ENCODE data around the gene KRT8. TPM values are rescaled to one million over a fixed set of nuclear protein-coding genes. Genes with fewer than 3 reads are reported as not detected.

The KRT8 gene
- total RNA-seq, 1 experiment from 2014 or later, result 3,725 TPM

DNA sequence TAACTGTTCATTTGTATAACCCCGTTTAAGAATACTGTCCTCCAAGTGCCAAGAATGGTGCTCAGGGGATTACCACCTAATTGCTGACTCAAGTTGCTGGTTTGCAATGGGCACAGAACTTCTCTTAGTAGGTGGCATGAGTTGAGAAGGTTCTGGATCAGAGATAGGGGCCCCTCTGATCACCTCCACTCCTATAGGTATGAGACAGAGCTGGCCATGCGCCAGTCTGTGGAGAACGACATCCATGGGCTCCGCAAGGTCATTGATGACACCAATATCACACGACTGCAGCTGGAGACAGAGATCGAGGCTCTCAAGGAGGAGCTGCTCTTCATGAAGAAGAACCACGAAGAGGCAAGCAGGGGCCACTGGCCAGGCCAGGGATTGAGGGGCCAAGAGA, 45.7 kb upstream of the KRT8 start:
- H3K4me1 Mint-ChIP-seq (ENCODE audit: low read depth, unreplicated experiment), result peaks cover 20% of the 10 kb centered on the region
- TF ChIP-seq, protein P1, sequence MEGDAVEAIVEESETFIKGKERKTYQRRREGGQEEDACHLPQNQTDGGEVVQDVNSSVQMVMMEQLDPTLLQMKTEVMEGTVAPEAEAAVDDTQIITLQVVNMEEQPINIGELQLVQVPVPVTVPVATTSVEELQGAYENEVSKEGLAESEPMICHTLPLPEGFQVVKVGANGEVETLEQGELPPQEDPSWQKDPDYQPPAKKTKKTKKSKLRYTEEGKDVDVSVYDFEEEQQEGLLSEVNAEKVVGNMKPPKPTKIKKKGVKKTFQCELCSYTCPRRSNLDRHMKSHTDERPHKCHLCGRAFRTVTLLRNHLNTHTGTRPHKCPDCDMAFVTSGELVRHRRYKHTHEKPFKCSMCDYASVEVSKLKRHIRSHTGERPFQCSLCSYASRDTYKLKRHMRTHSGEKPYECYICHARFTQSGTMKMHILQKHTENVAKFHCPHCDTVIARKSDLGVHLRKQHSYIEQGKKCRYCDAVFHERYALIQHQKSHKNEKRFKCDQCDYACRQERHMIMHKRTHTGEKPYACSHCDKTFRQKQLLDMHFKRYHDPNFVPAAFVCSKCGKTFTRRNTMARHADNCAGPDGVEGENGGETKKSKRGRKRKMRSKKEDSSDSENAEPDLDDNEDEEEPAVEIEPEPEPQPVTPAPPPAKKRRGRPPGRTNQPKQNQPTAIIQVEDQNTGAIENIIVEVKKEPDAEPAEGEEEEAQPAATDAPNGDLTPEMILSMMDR (IDR thresholded peaks at IDR 0.05; ENCODE audit: insufficient read depth in 1 of 2, low read depth in 1 of 2, low read length in 1 of 2, severe bottlenecking in 1 of 2, unreplicated experiment in 1 of 2), result no peak
- no peak for DNase-seq

DNA sequence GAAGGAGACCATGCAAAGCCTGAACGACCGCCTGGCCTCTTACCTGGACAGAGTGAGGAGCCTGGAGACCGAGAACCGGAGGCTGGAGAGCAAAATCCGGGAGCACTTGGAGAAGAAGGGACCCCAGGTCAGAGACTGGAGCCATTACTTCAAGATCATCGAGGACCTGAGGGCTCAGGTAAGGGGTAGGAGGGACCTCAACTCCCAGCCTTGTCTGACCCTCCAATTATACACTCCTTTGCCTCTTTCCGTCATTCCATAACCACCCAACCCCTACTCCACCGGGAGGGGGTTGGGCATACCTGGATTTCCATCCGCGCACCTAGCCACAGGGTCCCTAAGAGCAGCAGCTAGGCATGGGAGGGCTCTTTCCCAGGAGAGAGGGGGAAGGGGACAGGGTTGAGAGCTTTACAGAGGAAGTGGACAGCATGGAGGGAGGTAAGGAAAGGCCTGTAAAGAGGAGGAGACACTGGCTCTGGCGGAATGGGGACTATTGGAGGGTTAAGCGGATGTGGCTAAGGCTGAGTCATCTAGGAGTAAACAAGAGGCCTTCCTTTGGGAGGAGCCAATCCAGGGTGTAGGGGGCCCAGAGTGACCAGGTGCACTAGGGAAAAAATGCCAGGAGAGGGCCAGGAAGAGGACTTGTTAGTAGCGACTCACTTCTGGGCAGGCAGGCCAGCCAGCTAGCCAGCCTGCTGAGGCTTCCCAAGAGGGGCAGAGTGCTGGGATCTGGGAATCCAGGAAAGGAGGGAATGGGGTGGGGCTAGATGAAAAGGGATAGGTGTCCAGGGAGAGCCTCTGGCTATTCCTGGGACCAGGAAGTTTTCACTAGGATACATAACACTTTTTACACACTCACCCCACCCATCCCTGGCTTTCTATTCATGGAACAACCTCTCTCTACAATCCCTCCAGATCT, 44.8 kb upstream of the KRT8 start:
- peak overlapping the region; percentile 72 for H3K4me3 ChIP-seq (ENCODE audit: low read depth, low read length)
- no peaks in the 10 kb centered on the region for H3K9me3 Mint-ChIP-seq (ENCODE audit: unreplicated experiment)
- intact Hi-C loops (cut with micrococcal nuclease; ENCODE audit: unreplicated experiment), result loop anchor here (1.0 kb wide), 1 partner anchor 44 kb away; the partner anchor contains the start of gene KRT8
- peak overlapping the region; percentile 99 for H3K27ac Mint-ChIP-seq (ENCODE audit: unreplicated experiment)
- CTCF ChIA-PET, result interaction anchor here (0.7 to 1.2 kb wide), 2 partner anchors 20 to 45 kb away, joined by 3 to 8 read pairs; partner anchors contain the start of gene KRT8
- H3K36me3 Mint-ChIP-seq (ENCODE audit: insufficient read depth, unreplicated experiment), result peaks cover 86% of the 10 kb centered on the region
- peaks cover 29% of the 10 kb centered on the region for H3K4me1 Mint-ChIP-seq (ENCODE audit: low read depth, unreplicated experiment)
- TF ChIP-seq, protein P1 (IDR thresholded peaks at IDR 0.05; ENCODE audit: insufficient read depth in 1 of 2, low read depth in 1 of 2, low read length in 1 of 2, severe bottlenecking in 1 of 2, unreplicated experiment in 1 of 2), result no peak
- no peaks in the 10 kb centered on the region for H3K9me3 ChIP-seq
- peak overlapping the region; percentile 89 for H3K4me3 Mint-ChIP-seq (ENCODE audit: unreplicated experiment)
- H3K4me1 ChIP-seq, result peaks cover 50% of the 10 kb centered on the region
- no peaks in the 10 kb centered on the region for H3K27me3 Mint-ChIP-seq (ENCODE audit: insufficient read depth, unreplicated experiment)
- peak; percentile 77 to 83 for DNase-seq
- no peaks in the 10 kb centered on the region for H3K27me3 ChIP-seq (replicated peaks; ENCODE audit: control insufficient read depth, insufficient read depth, low read length)
- peaks cover 17% of the 10 kb centered on the region for H3K36me3 ChIP-seq (ENCODE audit: control insufficient read depth, insufficient read depth, low read length)
- POLR2A ChIA-PET, result interaction anchor here (0.5 to 12.2 kb wide), 12 partner anchors 17 to 65 kb away, joined by 3 to 457 read pairs (median 5); partner anchors contain the start of genes EIF4B and KRT8
- BruUV-seq (replicated peaks), result TSS peak; percentile 62

More for the DNA sequence above, 45.7 kb upstream of the KRT8 start:
- Histone ChIP-seq H3K4me3 (ENCODE audit: low read depth, low read length) (peak overlapping the region; percentile 72), H3K4me1 (peaks cover 43% of the 10 kb centered on the region), H3K27me3 (replicated peaks; ENCODE audit: control insufficient read depth, insufficient read depth, low read length) (no peaks in the 10 kb centered on the region), H3K9me3 (no peaks in the 10 kb centered on the region), H3K36me3 (ENCODE audit: control insufficient read depth, insufficient read depth, low read length) (peaks cover 17% of the 10 kb centered on the region)
- peaks cover 81% of the 10 kb centered on the region for H3K36me3 Mint-ChIP-seq (ENCODE audit: insufficient read depth, unreplicated experiment)
- ChIA-PET CTCF (interaction anchor here (2.0 kb wide), 1 partner anchor 46 kb away, joined by 7 read pairs; the partner anchor contains the start of gene KRT8), POLR2A (interaction anchor here (0.9 to 12.2 kb wide), 4 partner anchors 21 to 45 kb away, joined by 3 to 457 read pairs (median 32); partner anchors contain the start of gene KRT8)
- H3K27ac Mint-ChIP-seq (ENCODE audit: unreplicated experiment), result peak overlapping the region; percentile 99
- intact Hi-C loops (cut with micrococcal nuclease; ENCODE audit: unreplicated experiment), result no loop called here
- H3K4me3 Mint-ChIP-seq (ENCODE audit: unreplicated experiment), result peak overlapping the region; percentile 89
- H3K9me3 Mint-ChIP-seq (ENCODE audit: unreplicated experiment), result no peaks in the 10 kb centered on the region
- no peaks in the 10 kb centered on the region for H3K27me3 Mint-ChIP-seq (ENCODE audit: insufficient read depth, unreplicated experiment)
- no TSS peak for BruUV-seq (replicated peaks)

DNA sequence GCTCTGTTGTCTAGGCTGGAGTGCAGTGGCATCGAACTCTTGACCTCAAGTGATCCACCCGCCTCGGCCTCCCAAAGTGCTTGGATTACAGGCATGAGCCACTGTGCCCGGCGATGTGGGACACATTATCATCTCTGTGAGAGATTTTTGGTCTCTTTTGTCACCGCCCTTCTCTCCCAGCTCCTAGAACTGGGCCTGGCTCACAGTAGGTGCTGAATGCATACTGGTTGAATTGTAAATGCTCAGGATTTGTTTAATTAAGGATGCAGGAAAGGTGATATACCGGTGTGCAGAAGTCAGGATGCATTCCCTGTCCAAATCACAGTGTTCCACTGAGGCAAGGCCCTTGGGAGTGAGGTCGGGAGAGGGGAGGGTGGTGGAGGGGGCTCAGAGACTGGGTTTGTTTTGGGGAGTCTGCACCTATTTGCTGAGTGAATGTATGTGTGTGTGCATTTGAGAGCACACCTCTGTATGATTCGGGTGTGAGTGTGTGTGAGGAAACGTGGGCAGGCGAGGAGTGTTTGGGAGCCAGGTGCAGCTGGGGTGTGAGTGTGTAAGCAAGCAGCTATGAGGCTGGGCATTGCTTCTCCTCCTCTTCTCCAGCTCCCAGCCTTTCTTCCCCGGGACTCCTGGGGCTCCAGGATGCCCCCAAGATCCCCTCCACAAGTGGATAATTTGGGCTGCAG, 43.0 kb upstream of the KRT8 start:
- POLR2A ChIA-PET, result interaction anchor here (1.0 to 12.2 kb wide), 4 partner anchors 22 to 58 kb away, joined by 3 to 457 read pairs (median 40); partner anchors contain the start of gene KRT8
- Histone ChIP-seq H3K4me1 (peaks cover 61% of the 10 kb centered on the region), H3K27me3 (replicated peaks; ENCODE audit: control insufficient read depth, insufficient read depth, low read length) (no peaks in the 10 kb centered on the region), H3K4me3 (ENCODE audit: low read depth, low read length) (no peak overlapping the region), H3K9me3 (no peaks in the 10 kb centered on the region), H3K36me3 (ENCODE audit: control insufficient read depth, insufficient read depth, low read length) (peaks cover 15% of the 10 kb centered on the region)
- no peak for DNase-seq
- CTCF ChIA-PET, result interaction anchor here (5.1 kb wide), 1 partner anchor 22 kb away, joined by 71 read pairs; no protein-coding TSS in a partner anchor
- no peaks in the 10 kb centered on the region for H3K27me3 Mint-ChIP-seq (ENCODE audit: insufficient read depth, unreplicated experiment)
- intact Hi-C loops (cut with micrococcal nuclease; ENCODE audit: unreplicated experiment), result loop anchor here (2.0 kb wide), 1 partner anchor 29 kb away; no protein-coding TSS in a partner anchor
- no peaks in the 10 kb centered on the region for H3K9me3 Mint-ChIP-seq (ENCODE audit: unreplicated experiment)
- H3K4me1 Mint-ChIP-seq (ENCODE audit: low read depth, unreplicated experiment), result peaks cover 39% of the 10 kb centered on the region
- peak overlapping the region; percentile 99 for H3K27ac Mint-ChIP-seq (ENCODE audit: unreplicated experiment)
- peaks cover 77% of the 10 kb centered on the region for H3K36me3 Mint-ChIP-seq (ENCODE audit: insufficient read depth, unreplicated experiment)
- TF ChIP-seq, protein P1 (IDR thresholded peaks at IDR 0.05; ENCODE audit: insufficient read depth in 1 of 2, low read depth in 1 of 2, low read length in 1 of 2, severe bottlenecking in 1 of 2, unreplicated experiment in 1 of 2), result no peak
- peak overlapping the region; percentile 89 for H3K4me3 Mint-ChIP-seq (ENCODE audit: unreplicated experiment)
- BruUV-seq (replicated peaks), result TSS peak; percentile 10
